Hematopoietic multipotent progenitor cell treated with erythropoietin and hydrocortisone succinate and interleukin-3 and kit ligand, for 6 days (in vitro differentiated cells): ENCODE measurements around the gene CELF1.

Experiments
- DNase-seq: peaks from one replicate; pipeline ENCODE4 v3.0.0-alpha.2; 2015

CELF1 gene

GRCh38 chr11:47443028-47443700 lies 109.8 kb downstream of the CELF1 start:
- DNase-seq: no peak

- no peak for DNase-seq
These were observed 110.4 kb downstream of the CELF1 start for GRCh38 chr11:47442514-47442913.

GRCh38 chr11:47441421-47441820 lies 111.5 kb downstream of the CELF1 start:
- no peak for DNase-seq

- DNase-seq: no peak
These were observed 112.9 kb downstream of the CELF1 start for GRCh38 chr11:47440054-47440476.

- DNase-seq: no peak
These were observed 114.2 kb downstream of the CELF1 start for GRCh38 chr11:47438721-47439120.

GRCh38 chr11:47437746-47438418 lies 115.0 kb downstream of the CELF1 start:
- no peak for DNase-seq

- DNase-seq: no peak
These were observed 115.7 kb downstream of the CELF1 start for GRCh38 chr11:47437218-47437745.

- DNase-seq: no peak
These were observed 116.2 kb downstream of the CELF1 start for GRCh38 chr11:47436726-47437125.

- no peak for DNase-seq
These were observed 117.2 kb downstream of the CELF1 start for GRCh38 chr11:47435687-47436086.

- no peak for DNase-seq
These were observed 118.7 kb downstream of the CELF1 start for GRCh38 chr11:47434011-47434786.

- DNase-seq: no peak
These were observed 119.8 kb downstream of the CELF1 start for GRCh38 chr11:47433157-47433556.

GRCh38 chr11:47431356-47432083 lies 121.4 kb downstream of the CELF1 start:
- DNase-seq: no peak

- no peak for DNase-seq
These were observed 122.4 kb downstream of the CELF1 start for GRCh38 chr11:47430524-47430923.

GRCh38 chr11:47426062-47426956 lies 126.6 kb downstream of the CELF1 start, which contains the start of gene PSMC3:
Gene PSMC3, minus strand, starts transcription at chr11:47426439. Its CDS starts 160 bp downstream, at chr11:47426279.
- DNase-seq: peak; percentile 99

GRCh38 chr11:47425611-47426010 lies 127.3 kb downstream of the CELF1 start:
- no peak for DNase-seq

GRCh38 chr11:47418454-47419259 lies 134.3 kb downstream of the CELF1 start:
- no peak for DNase-seq

GRCh38 chr11:47417712-47418111 lies 135.2 kb downstream of the CELF1 start:
- DNase-seq: no peak

- DNase-seq: no peak
These were observed 136.9 kb downstream of the CELF1 start for GRCh38 chr11:47415949-47416472.
